ENCODE measurements around the gene TP53RK.

The TP53RK gene

GRCh38 chr20:46649965-46650542 lies 39.2 kb downstream of the TP53RK start:
- TF ChIP-seq CTCF (IDR thresholded peaks at IDR 0.05; ENCODE audit: low read depth, low read length, missing control alignments): no peak
- Histone ChIP-seq H3K27me3 (replicated peaks) (peaks cover 23% of the 10 kb centered on the region), H3K36me3 (replicated peaks) (no peaks in the 10 kb centered on the region), H3K27ac (no peak overlapping the region), H3K4me3 (ENCODE audit: low read depth, low read length) (no peak overlapping the region)
- in situ Hi-C loops (cut with HindIII; ENCODE audit: low pct_ligation_motif_present, low sequenced_read_pairs): no loop called here
- no peak for DNase-seq

- H3K27ac ChIP-seq: no peak overlapping the region
- no peak for DNase-seq
- H3K4me3 ChIP-seq (ENCODE audit: low read depth, low read length): no peak overlapping the region
- H3K36me3 ChIP-seq (replicated peaks): no peaks in the 10 kb centered on the region
- in situ Hi-C loops (cut with HindIII; ENCODE audit: low pct_ligation_motif_present, low sequenced_read_pairs): no loop called here
- H3K27me3 ChIP-seq (replicated peaks): peaks cover 23% of the 10 kb centered on the region
- no peak for TF ChIP-seq CTCF (IDR thresholded peaks at IDR 0.05; ENCODE audit: low read depth, low read length, missing control alignments)
Measured at GRCh38 chr20:46649650-46649949, 39.6 kb downstream of the TP53RK start.

- Histone ChIP-seq H3K4me3 (ENCODE audit: low read depth, low read length) (no peak overlapping the region), H3K36me3 (replicated peaks) (no peaks in the 10 kb centered on the region), H3K27me3 (replicated peaks) (peaks cover 23% of the 10 kb centered on the region), H3K27ac (no peak overlapping the region)
- DNase-seq: no peak
- no peak for TF ChIP-seq CTCF (IDR thresholded peaks at IDR 0.05; ENCODE audit: low read depth, low read length, missing control alignments)
- in situ Hi-C loops (cut with HindIII; ENCODE audit: low pct_ligation_motif_present, low sequenced_read_pairs): no loop called here
Measured at GRCh38 chr20:46648903-46649649, 40.2 kb downstream of the TP53RK start.

- in situ Hi-C loops (cut with HindIII; ENCODE audit: low pct_ligation_motif_present, low sequenced_read_pairs): no loop called here
- Histone ChIP-seq H3K27me3 (replicated peaks) (peaks cover 23% of the 10 kb centered on the region), H3K36me3 (replicated peaks) (no peaks in the 10 kb centered on the region), H3K27ac (no peak overlapping the region), H3K4me3 (ENCODE audit: low read depth, low read length) (no peak overlapping the region)
- no peak for DNase-seq
- no peak for TF ChIP-seq CTCF (IDR thresholded peaks at IDR 0.05; ENCODE audit: low read depth, low read length, missing control alignments)
Measured at GRCh38 chr20:46647469-46647868, 41.8 kb downstream of the TP53RK start.

- TF ChIP-seq CTCF (IDR thresholded peaks at IDR 0.05; ENCODE audit: low read depth, low read length, missing control alignments): no peak
- in situ Hi-C loops (cut with HindIII; ENCODE audit: low pct_ligation_motif_present, low sequenced_read_pairs): no loop called here
- no peak overlapping the region for H3K27ac ChIP-seq
- DNase-seq: no peak
- H3K36me3 ChIP-seq (replicated peaks): no peaks in the 10 kb centered on the region
- no peak overlapping the region for H3K4me3 ChIP-seq (ENCODE audit: low read depth, low read length)
- peaks cover 21% of the 10 kb centered on the region for H3K27me3 ChIP-seq (replicated peaks)
Measured at GRCh38 chr20:46646659-46647380, 42.4 kb downstream of the TP53RK start.
